EL (cell line): ENCODE data around the gene CUX1.
"Not testable (repeated sequence)": the region's sequence is repeated elsewhere in the genome, so short reads cannot be mapped to it uniquely, and the experiment has no call there.

ENCODE experiments used
- DNase-seq: peaks from one replicate; pipeline ENCODE4 v3.0.0-alpha.2; 2016

The CUX1 gene

DNA sequence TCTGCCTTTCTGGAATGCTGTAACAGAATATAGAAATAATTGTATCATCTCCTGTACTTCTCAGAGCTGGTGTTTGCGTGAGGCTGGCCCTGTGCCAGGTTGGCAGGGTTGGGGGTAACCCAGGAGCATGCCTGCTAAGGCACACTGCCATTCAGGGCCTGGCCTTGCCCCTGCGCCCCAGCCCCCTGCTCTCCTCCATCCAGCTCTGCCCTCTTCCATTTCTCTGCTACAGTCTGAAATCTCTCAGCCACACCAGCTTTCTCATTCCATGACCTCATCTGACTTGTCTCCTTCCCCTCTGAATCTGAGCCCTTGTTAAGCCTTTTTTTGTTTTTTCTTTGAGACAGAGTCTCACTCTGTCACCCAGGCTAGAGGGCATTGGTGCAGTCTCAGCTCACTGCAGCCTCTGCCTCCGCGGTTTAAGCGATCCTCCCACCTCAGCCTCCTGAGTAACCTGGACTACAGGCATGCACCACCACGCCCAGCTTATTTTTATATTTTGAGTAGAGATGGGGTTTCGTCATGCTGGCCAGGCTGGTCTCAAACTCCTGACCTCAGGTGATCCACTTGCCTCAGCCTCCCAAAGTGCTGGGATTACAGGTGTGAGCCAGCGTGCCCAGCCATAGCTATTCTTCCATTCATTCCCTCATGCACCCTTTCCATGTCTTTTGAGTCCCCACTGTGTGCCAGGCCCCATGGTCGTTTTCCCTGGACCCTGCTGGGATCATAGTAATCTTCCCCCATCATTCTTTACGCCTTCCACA, 206.8 kb downstream of the CUX1 start:
- no peak for DNase-seq

DNA sequence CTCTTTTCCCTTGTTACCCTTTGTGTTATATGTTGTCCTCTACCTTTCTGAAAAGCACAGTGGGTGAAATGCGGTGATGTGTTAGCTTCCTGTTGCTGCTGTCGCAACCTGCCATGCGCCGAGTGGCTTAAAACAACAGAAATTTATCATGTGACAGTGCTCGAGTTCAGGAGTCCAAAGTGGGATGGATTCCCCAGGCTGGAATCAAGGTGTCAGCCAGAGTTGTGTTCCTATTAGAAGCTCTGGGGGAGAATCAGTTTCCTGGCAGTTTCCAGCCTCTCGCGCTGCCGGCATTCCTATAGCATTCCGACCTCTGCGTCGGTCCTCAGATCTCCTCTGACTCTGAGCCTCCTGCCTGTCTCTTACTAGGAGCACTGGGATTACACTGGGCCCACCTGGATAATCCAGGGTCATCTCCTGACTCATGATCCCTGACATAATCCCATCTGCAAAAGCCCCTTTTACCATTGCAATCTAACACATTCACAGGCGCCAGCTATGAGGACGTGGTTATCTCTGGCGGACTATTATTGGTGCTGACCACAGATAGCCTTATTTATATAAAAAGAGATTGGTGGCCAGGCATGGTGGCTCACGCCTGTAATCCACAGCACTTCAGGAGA, 207.5 kb downstream of the CUX1 start:
- DNase-seq = no peak

DNA sequence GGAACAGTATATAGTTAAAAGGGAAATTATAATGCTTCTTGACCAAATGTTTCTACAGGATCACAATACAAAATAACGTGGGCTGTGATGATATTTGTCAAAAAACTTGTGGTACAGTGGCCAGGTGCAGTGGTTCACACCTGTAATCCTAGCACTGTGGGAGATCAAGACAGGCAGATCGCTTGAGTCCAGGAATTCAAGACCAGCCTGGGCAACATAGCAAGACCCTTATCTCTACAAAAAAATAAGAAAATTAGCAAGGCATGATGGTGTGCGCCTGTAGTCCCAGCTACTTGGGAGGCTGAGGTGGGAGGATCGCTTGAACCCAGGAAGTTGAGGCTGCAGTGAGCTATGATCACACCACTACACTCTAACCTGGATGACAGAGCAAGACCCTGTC, 208.4 kb downstream of the CUX1 start:
- DNase-seq = not testable (repeated sequence)

DNA sequence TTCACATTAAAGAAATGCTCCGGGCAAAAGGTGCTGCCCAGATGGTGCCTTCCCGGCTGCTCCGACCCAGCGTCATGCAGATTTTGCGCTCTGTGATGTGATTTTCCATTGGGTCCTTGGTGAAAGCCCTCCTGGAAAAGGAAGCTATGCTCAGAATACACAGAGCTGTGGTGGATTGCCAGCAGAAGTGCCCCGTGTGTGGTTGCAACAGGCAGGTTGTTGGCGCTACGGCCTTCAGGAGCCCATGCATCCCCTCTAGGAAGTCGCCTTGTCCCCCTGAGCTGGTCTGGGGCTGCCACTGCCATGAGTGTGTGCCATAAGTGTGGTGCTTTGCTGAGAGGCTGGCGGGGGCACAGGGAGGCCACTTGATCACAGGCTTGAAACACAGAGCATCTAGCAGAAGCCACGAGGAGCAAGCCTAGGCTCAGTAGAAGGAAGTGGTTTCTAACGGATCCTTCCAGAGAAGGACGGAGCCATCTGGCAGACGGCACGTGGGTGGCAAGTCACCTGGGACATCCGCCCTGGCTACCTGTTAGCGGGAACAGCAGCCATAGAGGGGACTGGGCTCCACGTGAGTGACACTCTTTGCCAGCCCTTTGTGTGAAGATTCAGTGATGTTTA, 210.9 kb downstream of the CUX1 start:
- no peak for DNase-seq

DNA sequence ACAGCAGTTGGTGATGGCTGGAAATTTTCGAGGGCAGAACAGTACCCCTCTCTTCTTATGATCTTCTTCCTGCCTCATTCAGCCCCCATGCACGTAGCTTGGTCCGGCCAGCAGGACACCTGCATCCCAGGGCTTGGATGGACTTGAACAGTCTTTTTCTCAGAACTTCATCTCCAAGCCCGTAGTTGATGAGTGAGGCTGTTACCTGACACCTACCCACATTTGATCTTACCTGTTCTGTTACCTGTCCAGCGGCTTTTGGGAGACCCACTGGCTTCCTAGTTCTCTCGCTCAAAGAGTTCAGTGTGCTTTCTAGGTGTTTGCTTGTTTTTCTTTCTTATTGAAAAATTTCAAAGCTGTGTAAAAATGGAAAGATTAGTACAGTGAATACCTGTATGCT, 212.2 kb downstream of the CUX1 start:
- no peak for DNase-seq

DNA sequence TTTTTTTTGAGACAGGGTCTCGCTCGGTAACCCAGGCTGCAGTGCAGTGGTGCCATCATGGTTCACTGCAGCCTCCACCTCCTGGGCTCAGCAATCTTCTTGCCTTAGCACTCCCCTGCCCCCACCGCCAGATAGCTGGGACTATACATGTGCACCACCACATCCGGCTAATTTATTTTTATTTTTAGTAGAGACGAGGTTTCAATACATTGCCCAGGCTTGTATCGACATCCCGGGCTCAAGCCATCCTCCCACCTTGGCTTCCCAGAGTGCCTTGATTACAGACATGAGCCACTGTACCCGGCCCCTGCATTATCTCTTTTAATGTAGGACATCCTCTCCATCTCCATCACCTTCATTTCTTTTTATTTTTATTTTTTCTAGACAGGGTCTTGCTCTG, 213.3 kb downstream of the CUX1 start:
- no peak for DNase-seq

DNA sequence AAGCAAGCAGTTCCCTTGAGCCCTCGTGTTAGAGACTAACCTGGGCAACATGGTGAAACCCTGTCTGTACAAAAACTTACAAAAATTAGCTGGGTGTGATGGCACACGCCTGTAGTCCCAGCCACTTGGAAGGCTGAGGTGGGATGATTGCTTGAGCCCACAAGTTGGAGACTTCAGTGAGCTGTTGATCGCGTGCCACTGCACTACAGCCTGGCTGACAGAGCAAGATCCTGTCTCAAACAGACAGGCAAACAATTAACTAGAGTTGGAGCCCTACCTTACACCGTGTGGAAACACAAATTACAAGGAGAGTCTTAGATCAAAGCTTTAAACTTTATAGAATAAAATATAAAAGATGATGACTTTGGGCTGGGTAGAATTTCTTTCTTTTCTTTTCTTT, 219.5 kb downstream of the CUX1 start:
- DNase-seq = no peak

DNA sequence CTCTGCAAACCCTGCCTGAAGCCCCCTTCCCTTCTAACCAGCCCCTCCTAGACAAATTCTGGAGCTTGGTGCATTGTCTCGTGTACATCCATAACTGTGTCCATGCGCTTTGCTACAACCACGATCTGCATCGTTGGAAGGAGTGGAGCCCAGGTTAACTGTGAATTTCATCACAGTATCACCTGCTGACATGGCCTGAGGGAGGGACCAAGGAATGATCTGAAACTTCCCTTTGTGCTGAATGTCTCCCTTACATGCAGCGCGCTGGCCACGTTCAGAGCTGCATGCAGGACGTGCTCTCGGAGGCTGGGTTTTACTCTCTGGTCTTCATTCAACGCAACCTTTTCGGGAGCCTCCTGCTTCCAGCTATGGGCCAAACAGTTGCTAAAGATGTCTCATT, 222.3 kb downstream of the CUX1 start:
- no peak for DNase-seq

DNA sequence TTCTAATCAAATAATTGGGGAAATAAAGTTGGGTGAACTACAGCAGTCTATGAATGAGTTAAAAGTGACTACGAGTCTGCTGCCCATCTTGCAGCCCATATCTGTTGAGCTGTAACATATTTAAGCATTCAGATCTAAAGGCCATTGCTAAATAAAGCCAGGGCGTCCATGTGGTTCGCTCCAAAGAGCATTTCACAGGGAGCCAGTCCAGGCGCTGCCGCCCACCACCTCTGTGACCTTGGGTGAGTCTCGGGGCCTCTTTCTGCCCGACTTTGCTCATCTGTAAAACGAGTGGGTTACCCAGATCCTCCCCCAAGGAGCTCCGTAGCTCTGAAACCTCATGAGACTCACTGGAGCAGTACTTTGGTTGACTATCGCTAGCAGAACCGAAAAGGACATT, 223.1 kb downstream of the CUX1 start:
- DNase-seq = no peak

DNA sequence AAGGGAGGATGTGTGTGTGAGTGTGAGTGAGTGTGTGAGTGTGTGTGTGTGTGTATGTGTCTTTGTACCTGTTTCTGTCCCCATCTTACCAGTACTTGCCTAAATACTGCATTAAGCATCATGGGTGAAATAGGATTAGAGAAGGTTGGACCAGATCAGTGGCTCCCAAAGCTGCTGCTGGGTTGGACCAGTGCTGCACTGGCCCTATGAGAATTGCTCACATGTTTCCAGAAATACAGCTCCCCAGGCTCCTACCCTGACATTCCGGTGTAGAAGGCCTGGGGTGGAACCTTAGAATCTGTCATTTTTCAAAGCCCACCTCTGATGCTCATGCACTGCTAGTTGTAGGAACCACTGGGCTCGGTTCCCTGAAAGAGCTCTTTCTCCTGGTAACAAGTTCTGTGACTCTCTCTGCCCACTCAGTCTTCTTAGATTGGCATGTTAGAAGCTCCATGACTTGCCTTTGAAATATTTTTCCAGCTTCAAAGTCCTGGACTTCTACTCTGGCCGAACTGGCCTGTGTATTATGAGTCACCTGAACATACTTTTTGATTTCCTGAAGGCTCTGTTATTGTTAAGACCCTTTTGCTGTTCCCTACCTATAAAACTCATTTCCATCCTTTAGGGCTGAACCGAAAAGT, 224.7 kb downstream of the CUX1 start:
- DNase-seq = peak; percentile 82

DNA sequence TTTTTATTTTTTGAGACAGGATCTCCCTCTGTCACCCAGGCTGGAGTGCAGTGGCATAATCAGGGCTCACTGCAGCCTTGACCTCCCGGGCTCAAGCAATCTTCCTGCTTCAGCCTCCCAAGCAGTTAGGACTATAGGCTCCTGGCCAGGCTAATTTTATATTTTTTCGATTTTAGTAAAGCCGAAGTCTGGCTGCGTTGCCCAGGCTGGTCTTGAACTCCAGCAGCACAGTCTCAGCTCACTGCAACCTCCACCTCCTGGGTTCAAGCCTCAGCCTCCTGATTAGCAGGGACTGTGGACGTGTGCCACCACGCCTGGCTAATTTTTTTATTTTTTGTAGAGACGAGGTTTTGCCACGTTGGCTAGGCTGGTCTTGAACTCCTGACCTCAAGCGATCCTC, 225.4 kb downstream of the CUX1 start:
- not testable (repeated sequence) for DNase-seq

DNA sequence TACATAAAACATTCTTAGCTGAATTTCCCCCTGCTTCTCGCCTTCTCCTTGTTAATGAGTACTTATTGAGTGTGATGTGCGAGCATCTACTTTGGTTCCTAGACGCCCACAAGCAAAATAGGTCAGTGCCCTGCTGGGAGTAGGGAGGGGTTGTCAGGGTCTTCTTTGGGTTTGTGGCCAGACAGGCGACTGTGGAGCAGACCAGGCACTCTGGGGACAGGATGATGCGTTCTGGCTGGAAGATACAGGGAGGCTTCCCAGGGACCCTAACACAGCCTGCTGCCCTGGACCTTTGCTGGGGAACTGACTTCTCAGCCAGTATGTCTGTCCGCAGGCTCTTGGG, 227.2 kb downstream of the CUX1 start:
- no peak for DNase-seq

DNA sequence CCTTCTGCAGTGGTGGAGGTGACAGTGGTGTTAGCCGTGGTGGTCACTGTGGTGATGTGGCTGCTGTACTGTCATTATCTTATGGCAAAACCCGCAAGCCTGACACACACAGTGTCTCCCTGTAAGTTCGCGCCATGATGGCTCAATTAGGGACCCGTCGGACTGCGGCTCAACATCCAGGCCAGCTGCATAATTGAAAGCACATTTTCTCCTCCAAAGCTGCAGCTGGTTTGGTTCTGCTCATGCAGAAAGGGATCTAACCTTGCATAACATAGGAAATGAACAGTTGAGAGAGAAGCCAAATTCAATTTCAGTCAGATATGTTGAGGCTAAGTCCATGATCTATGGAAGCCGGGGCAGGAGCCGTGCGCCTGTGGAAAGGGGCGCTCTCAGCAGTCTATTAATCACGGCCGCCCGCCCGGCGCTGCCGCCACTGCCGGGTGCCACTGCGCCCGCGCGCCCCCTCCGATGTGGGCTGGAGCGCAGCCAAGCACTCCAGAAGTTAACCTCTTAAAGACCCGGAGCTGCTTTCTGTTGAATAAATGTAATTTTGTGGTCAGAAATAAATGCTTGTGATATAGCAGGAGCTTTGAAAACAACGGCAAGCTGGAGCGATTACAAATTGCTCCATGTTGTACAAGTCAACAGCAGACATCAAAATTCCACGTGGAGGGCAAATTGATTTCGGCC, 227.7 kb downstream of the CUX1 start:
- DNase-seq = peak; percentile 89

DNA sequence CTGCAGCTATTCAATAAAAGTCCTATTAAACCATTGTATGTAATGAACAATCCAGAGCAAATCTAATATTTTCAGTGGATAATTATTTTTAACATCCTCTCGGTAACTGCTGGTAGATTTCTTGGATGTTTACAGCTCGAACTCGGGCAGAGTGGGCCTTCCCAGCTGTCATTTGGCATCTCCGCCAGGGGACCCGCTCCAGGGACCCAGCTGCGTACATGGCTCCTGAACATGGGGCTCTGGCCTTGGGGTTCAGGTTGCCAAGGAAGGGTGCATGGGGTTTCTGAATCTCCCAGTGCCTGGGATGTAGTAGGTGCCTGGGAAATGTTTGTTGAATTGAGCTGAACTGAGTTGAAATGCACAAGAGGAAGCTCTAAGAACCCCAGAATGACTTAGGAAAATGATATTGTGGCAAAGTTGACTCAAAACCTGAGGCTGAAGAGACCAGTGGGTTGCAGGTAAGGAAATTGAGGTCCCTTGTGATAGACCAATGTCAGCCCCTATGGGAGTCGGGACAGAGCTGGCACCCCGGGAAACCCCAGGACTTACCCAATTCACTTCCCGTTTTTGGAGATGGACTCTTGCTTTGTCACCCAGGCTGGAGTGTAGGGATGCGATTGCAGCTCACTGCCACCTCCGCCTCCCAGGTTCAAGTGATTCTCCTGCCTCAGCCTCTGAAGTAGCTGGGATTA, 228.4 kb downstream of the CUX1 start:
- DNase-seq = no peak

DNA sequence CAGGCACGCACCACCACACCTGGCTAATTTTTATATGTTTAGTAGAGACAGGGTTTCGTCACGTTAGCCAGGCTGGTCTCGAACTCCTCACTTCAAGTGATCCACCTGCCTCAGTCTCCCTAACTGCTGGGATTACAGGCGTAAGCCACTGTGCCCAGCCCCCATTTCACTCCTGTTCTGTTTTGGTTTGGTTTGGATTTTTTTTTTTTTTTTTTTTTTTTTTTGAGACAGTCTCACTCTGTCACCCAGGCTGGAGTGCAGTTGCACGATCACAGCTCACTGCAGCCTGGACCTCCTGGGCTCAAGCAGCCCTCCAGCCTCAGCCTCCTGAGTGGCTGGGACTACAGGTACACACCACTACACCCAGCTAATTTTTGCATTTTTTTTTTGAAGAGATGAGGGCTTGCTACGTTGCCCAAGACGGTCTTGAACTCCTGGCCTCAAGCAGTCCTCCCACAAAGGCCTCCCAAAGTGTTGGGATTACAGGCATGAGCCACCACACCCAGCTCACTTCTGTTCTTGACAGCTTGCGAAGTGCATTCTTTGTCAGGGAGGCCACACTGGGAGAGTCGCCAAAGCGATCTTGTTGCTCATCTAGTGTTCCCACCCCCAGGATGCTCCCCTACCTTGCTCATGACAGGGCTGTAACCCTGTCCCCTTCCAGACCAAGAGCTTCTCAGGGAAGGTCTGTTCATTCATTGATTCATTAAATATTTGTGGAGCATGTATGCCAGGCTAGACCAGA, 229.1 kb downstream of the CUX1 start:
- peak; percentile 21 for DNase-seq

DNA sequence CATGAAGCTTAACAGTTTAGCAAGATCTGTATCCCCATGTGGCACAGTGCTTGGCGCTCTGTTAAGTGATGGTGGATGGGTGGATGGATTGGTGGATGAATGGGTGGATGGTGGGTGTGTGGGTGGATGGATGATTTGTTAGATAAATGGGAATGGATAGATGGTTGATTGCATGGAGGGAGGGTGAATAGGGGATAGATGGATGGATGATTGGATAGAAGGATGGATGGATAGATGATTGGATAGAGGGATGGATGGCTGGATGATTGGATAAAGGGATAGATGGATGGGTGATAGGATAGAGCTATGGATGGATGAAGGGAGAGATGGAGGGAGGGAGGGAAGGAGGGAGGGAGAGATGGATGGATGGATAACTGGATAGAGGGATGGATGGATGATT, 229.7 kb downstream of the CUX1 start:
- no peak for DNase-seq

DNA sequence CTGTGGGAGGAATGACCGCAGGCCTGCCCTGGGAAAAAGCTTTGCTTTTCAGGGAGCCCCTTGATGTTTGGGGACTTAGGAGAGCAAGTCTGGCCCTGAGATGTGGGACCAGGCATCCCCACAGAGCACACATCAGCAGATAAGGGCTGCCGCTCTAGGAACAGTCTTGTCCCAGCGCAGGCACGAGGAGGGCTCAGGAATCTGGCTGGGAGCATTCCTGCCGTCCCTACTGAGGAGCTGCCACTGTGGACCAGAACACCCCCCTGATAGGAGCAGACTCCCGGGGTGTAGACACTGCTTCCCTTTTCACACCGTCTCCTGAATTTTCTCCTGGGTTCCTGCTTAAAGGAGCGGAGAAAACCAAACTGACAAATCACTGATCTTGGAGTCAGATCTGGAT, 232.3 kb downstream of the CUX1 start:
- no peak for DNase-seq

DNA sequence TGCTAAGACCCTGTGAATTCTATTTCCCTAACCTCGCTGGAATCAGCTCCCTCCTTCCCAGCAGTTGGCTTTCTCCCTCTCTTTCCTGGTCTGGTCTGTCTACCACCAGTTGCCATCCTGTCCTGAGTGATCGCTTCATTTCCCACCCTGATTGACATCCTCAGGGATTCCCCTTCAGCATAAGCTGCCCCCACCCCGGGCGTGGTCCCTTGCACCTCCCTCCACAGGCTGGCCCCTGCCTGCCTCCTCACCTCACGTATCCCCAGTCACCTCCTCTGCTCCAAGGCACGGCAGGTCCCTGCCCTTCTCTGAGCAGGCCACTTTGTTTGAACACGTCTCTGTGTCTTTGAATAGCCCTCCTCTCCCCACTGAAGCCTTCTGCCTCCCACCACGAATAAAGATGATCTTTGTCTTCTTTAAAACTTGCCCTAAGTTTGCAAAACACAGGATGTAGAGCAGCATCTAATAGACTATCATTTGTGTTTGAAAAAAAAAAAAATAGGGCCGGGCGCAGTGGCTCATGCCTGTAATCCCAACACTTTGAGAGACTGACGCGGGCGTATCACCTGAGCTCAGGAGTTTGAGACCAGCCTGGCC, 233.5 kb downstream of the CUX1 start:
- no peak for DNase-seq

DNA sequence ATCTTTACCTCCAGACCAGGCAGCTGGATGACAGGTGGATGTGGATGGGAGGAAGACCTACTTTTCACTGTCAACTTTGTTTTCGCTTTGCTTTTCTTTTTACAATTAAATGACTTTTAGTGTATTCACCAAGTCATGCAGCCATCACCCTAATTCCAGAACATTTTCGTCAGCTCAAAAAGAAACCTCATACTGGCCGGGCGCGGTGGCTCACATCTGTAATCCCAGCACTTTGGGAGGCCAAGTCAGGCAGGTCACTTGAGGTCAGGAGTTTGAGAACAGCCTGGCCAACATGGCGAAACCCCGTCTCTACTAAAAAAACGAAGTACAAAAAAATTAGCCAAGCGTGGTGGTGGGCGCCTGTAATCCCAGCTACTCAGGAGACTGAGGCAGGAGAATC, 234.3 kb downstream of the CUX1 start:
- not testable (repeated sequence) for DNase-seq

DNA sequence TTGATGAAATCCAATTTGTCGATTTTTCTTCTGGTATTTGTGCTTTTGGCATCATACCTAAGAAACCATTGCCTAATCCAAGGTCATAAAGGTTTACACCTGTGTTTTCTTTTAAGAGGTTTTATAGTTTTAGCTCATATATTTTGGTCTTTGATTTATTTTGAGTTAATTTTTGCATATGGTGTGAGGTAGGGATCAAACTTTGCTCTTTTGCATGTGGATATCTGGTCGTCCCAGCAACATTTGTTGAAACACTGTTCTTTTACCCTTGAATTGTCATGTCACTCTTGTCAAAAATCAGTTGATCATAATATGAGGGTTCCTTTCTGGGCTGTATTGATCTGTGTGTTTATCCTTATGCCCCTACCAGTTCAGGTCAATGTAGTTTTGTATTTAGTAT, 236.7 kb downstream of the CUX1 start:
- DNase-seq = no peak

DNA sequence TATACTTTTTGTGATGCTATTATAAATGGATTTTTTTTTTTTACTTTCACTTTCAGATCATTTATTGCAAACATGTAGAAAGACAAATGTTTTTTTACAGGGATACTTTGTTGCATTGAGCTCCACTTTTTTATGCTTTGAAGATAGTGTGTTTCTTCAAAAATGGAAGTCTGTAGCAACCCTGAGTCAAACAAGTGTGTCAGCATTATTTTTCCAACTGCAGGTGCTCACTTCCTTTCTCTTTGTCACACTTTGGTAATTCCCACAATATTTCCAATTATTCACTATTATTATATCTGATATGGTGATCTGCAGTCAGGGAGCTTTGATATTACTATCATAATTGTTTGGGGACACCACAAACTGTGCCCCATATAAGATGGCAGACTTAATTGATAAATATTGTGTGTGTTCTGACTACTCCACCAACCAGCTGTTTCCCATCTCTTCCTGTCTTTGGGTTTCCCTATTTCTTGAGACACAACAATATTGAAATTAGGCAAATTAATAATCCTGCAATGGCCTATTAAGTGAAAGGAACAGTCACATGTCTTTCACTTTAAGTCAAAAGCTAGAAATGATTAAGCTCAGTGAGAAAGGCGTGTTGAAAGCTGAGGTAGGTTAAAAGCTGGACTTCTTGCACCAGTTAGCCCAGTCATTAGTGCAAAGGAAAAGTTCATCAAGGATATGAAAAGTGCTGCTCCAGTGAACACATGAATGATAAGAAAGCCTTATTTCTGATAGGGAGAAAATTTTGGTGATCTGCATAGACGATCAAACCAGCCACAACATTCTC, 238.0 kb downstream of the CUX1 start:
- no peak for DNase-seq
